HUES6 (cell line): ENCODE results near the gene ZCCHC14.
"Not testable (repeated sequence)": the region's sequence is repeated elsewhere in the genome, so short reads cannot be mapped to it uniquely, and the experiment has no call there.

Source experiments
- H3K27ac ChIP-seq: 2 replicates; pipeline ENCODE4 v1.7.0; 2013; ENCODE audit warnings: low read depth, mild to moderate bottlenecking, low read length, inconsistent platforms
- H3K27me3 ChIP-seq: 2 replicates; pipeline ENCODE4 v1.6.1; 2013; ENCODE audit warnings: low read length; ENCODE audit not compliant: control insufficient read depth, insufficient read depth
- H3K36me3 ChIP-seq: 2 replicates; pipeline ENCODE4 v1.6.1; 2013; ENCODE audit warnings: low read length; ENCODE audit not compliant: control insufficient read depth, insufficient read depth
- H3K4me1 ChIP-seq: 2 replicates; pipeline ENCODE4 v1.6.1; 2013; ENCODE audit warnings: low read length; ENCODE audit not compliant: control insufficient read depth, insufficient read depth
- H3K4me3 ChIP-seq: 2 replicates; pipeline ENCODE4 v1.5.1; 2013; ENCODE audit warnings: low read depth, low read length
- H3K9ac ChIP-seq: one replicate; pipeline ENCODE4 v1.6.1; 2013; ENCODE audit warnings: mild to moderate bottlenecking, low read length
- H3K9me3 ChIP-seq: 2 replicates; pipeline ENCODE4 v1.6.1; 2013; ENCODE audit warnings: low read depth, low read length; ENCODE audit not compliant: control insufficient read depth, insufficient read depth

The ZCCHC14 gene

GRCh38 chr16:87384162-87384874, 108.5 kb downstream of the ZCCHC14 start:
- H3K36me3 ChIP-seq, result no peaks in the 10 kb centered on the region
- H3K4me1 ChIP-seq, result peaks cover 10% of the 10 kb centered on the region
- peak overlapping the region; percentile 76 for H3K9ac ChIP-seq
- H3K27ac ChIP-seq, result peak overlapping the region; percentile 67; the same call in 1 of the 2 replicates
- H3K27me3 ChIP-seq, result no peaks in the 10 kb centered on the region
- H3K9me3 ChIP-seq, result no peaks in the 10 kb centered on the region
- peak overlapping the region; percentile 76 for H3K4me3 ChIP-seq

GRCh38 chr16:87383505-87384161, 109.2 kb downstream of the ZCCHC14 start, which contains the start of gene FBXO31:
FBXO31 (minus strand) TSS chr16:87383776; CDS start chr16:87383744, 32 bp downstream.
- H3K9me3 ChIP-seq, result peaks cover 4% of the 10 kb centered on the region; the same call in 1 of the 2 replicates

GRCh38 chr16:87382023-87382785, 110.6 kb downstream of the ZCCHC14 start:
- H3K9me3 ChIP-seq, result peaks cover 4% of the 10 kb centered on the region; the same call in 1 of the 2 replicates
- peak overlapping the region; percentile 44 for H3K9ac ChIP-seq
- no peak overlapping the region for H3K27ac ChIP-seq
- H3K36me3 ChIP-seq, result peaks cover 4% of the 10 kb centered on the region
- H3K27me3 ChIP-seq, result no peaks in the 10 kb centered on the region
- H3K4me1 ChIP-seq, result peaks cover 5% of the 10 kb centered on the region; the same call in 1 of the 2 replicates
- peak overlapping the region; percentile 76 for H3K4me3 ChIP-seq

More at GRCh38 chr16:87383505-87384161, 109.2 kb downstream of the ZCCHC14 start, which contains the start of gene FBXO31:
- Histone ChIP-seq H3K27me3 (no peaks in the 10 kb centered on the region), H3K9ac (peak within 1 kb of the TSS; percentile 76), H3K36me3 (peaks cover 4% of the 10 kb centered on the region), H3K4me3 (peak within 1 kb of the TSS; percentile 76), H3K4me1 (peaks cover 10% of the 10 kb centered on the region), H3K27ac (peak within 1 kb of the TSS; percentile 67; the same call in 1 of the 2 replicates)

GRCh38 chr16:87380881-87381280, 111.9 kb downstream of the ZCCHC14 start:
- Histone ChIP-seq H3K27me3 (no peaks in the 10 kb centered on the region), H3K36me3 (peaks cover 4% of the 10 kb centered on the region), H3K9ac (no peak overlapping the region), H3K9me3 (peaks cover 4% of the 10 kb centered on the region; the same call in 1 of the 2 replicates), H3K4me1 (peaks cover 5% of the 10 kb centered on the region; the same call in 1 of the 2 replicates), H3K27ac (no peak overlapping the region), H3K4me3 (no peak overlapping the region)

- no peak overlapping the region for H3K9ac ChIP-seq
- H3K36me3 ChIP-seq, result peaks cover 4% of the 10 kb centered on the region
- H3K27ac ChIP-seq, result no peak overlapping the region
- H3K9me3 ChIP-seq, result peaks cover 4% of the 10 kb centered on the region; the same call in 1 of the 2 replicates
- H3K27me3 ChIP-seq, result no peaks in the 10 kb centered on the region
- peaks cover 5% of the 10 kb centered on the region; the same call in 1 of the 2 replicates for H3K4me1 ChIP-seq
- H3K4me3 ChIP-seq, result no peak overlapping the region
These were observed 112.4 kb downstream of the ZCCHC14 start for GRCh38 chr16:87380403-87380802.

GRCh38 chr16:87379312-87379752, 113.5 kb downstream of the ZCCHC14 start:
- not testable (repeated sequence) for H3K4me3 ChIP-seq, H3K9ac ChIP-seq, H3K36me3 ChIP-seq, H3K9me3 ChIP-seq, H3K4me1 ChIP-seq, H3K27me3 ChIP-seq, H3K27ac ChIP-seq

GRCh38 chr16:87376660-87377059, 116.2 kb downstream of the ZCCHC14 start:
- Histone ChIP-seq H3K27me3 (no peaks in the 10 kb centered on the region), H3K9me3 (peaks cover 4% of the 10 kb centered on the region; the same call in 1 of the 2 replicates), H3K9ac (no peak overlapping the region), H3K36me3 (peaks cover 4% of the 10 kb centered on the region), H3K27ac (no peak overlapping the region), H3K4me3 (no peak overlapping the region), H3K4me1 (no peaks in the 10 kb centered on the region; the same call in 1 of the 2 replicates)

GRCh38 chr16:87375426-87376135, 117.2 kb downstream of the ZCCHC14 start:
- Histone ChIP-seq H3K36me3 (peaks cover 4% of the 10 kb centered on the region), H3K9me3 (peaks cover 4% of the 10 kb centered on the region; the same call in 1 of the 2 replicates), H3K27ac (no peak overlapping the region), H3K27me3 (no peaks in the 10 kb centered on the region), H3K4me1 (peaks cover 7% of the 10 kb centered on the region; the same call in 1 of the 2 replicates), H3K9ac (no peak overlapping the region), H3K4me3 (no peak overlapping the region)

GRCh38 chr16:87374313-87374712, 118.5 kb downstream of the ZCCHC14 start:
- H3K27me3 ChIP-seq, result no peaks in the 10 kb centered on the region
- H3K9ac ChIP-seq, result no peak overlapping the region
- H3K27ac ChIP-seq, result no peak overlapping the region
- H3K9me3 ChIP-seq, result peaks cover 4% of the 10 kb centered on the region; the same call in 1 of the 2 replicates
- peaks cover 4% of the 10 kb centered on the region for H3K36me3 ChIP-seq
- no peak overlapping the region for H3K4me3 ChIP-seq
- peaks cover 13% of the 10 kb centered on the region; the same call in 1 of the 2 replicates for H3K4me1 ChIP-seq

GRCh38 chr16:87372305-87372704, 120.5 kb downstream of the ZCCHC14 start:
- Histone ChIP-seq H3K9ac (no peak overlapping the region), H3K36me3 (peaks cover 4% of the 10 kb centered on the region), H3K4me1 (peaks cover 15% of the 10 kb centered on the region; the same call in 1 of the 2 replicates), H3K27ac (no peak overlapping the region), H3K27me3 (no peaks in the 10 kb centered on the region), H3K4me3 (no peak overlapping the region), H3K9me3 (no peaks in the 10 kb centered on the region)
